Fibroblast of peridontal ligament (primary cell): ENCODE data around the gene CALHM3.
"Not testable (repeated sequence)": the region's sequence is repeated elsewhere in the genome, so short reads cannot be mapped to it uniquely, and the experiment has no call there.

Experiments used
- DNase-seq: peaks from one replicate; pipeline ENCODE4 v3.0.0-alpha.2; 2010; ENCODE audit errors: extremely low read depth

CALHM3 gene

GRCh38 chr10:103479135-103479534, at the start of gene CALHM3:
CALHM3 (minus strand) TSS chr10:103479240; CDS start chr10:103479032, 208 bp downstream.
- DNase-seq = no peak

GRCh38 chr10:103528549-103528948, 49.5 kb upstream of the CALHM3 start:
- no peak for DNase-seq

GRCh38 chr10:103527476-103527875, 48.4 kb upstream of the CALHM3 start:
- not testable (repeated sequence) for DNase-seq

GRCh38 chr10:103525901-103526300, 46.9 kb upstream of the CALHM3 start:
- DNase-seq = no peak

GRCh38 chr10:103523683-103524082, 44.6 kb upstream of the CALHM3 start:
- no peak for DNase-seq

GRCh38 chr10:103522006-103522405, 43.0 kb upstream of the CALHM3 start:
- DNase-seq = not testable (repeated sequence)

GRCh38 chr10:103519798-103520197, 40.8 kb upstream of the CALHM3 start:
- DNase-seq = no peak

- DNase-seq = no peak
These were observed 38.4 kb upstream of the CALHM3 start for GRCh38 chr10:103517234-103518085.

GRCh38 chr10:103514244-103514643, 35.2 kb upstream of the CALHM3 start:
- DNase-seq = no peak

- no peak for DNase-seq
These were observed 34.5 kb upstream of the CALHM3 start for GRCh38 chr10:103513380-103514060.

- DNase-seq = no peak
These were observed 33.7 kb upstream of the CALHM3 start for GRCh38 chr10:103512591-103513379.

GRCh38 chr10:103512166-103512565, 33.1 kb upstream of the CALHM3 start:
- no peak for DNase-seq

GRCh38 chr10:103510791-103511752, 32.0 kb upstream of the CALHM3 start:
- no peak for DNase-seq

GRCh38 chr10:103510046-103510685, 31.1 kb upstream of the CALHM3 start:
- DNase-seq = no peak

GRCh38 chr10:103507235-103508191, 28.5 kb upstream of the CALHM3 start:
- DNase-seq = no peak

GRCh38 chr10:103506061-103506460, 27.0 kb upstream of the CALHM3 start:
- DNase-seq = no peak

GRCh38 chr10:103504181-103504783, 25.2 kb upstream of the CALHM3 start:
- peak; percentile 66 for DNase-seq

GRCh38 chr10:103503777-103504176, 24.7 kb upstream of the CALHM3 start:
- not testable (repeated sequence) for DNase-seq
